Glutamatergic neuron (in vitro differentiated cells): ENCODE measurements around the gene CAPN12. TPM values are rescaled to one million over a fixed set of nuclear protein-coding genes. Genes with fewer than 3 reads are reported as not detected.

Experiments
- DNase-seq: peaks from one replicate; pipeline ENCODE4 v3.0.0; 2022
- H3K27ac Mint-ChIP-seq: one replicate; pipeline ENCODE4 v1.8.0; 2020; ENCODE audit warnings: mild to moderate bottlenecking, mixed read lengths, inconsistent platforms; ENCODE audit not compliant: unreplicated experiment
- H3K27me3 Mint-ChIP-seq: one replicate; pipeline ENCODE4 v1.8.0; 2020; ENCODE audit warnings: mild to moderate bottlenecking, moderate library complexity, mixed read lengths, inconsistent platforms; ENCODE audit not compliant: unreplicated experiment
- H3K36me3 Mint-ChIP-seq: one replicate; pipeline ENCODE4 v1.8.0; 2020; ENCODE audit warnings: mild to moderate bottlenecking, mixed read lengths, inconsistent platforms; ENCODE audit not compliant: unreplicated experiment
- H3K4me1 Mint-ChIP-seq: one replicate; pipeline ENCODE4 v1.8.0; 2020; ENCODE audit warnings: mild to moderate bottlenecking, low read depth, mixed read lengths, inconsistent platforms; ENCODE audit not compliant: unreplicated experiment
- H3K4me3 Mint-ChIP-seq: one replicate; pipeline ENCODE4 v1.8.0; 2020; ENCODE audit warnings: mild to moderate bottlenecking, mixed read lengths, inconsistent platforms; ENCODE audit not compliant: unreplicated experiment
- H3K9me3 Mint-ChIP-seq: one replicate; pipeline ENCODE4 v1.8.0; 2020; ENCODE audit warnings: mild to moderate bottlenecking, moderate library complexity, mixed read lengths, inconsistent platforms; ENCODE audit not compliant: unreplicated experiment
- total RNA-seq: library from RNA; stranded (reverse); fragmentation: NEBNext Ultra II Directional; extraction: Animal tissue kit (Norgen Biotek cat#: 25700); gene quantifications from one replicate; pipeline ENCODE4 v1.2.1, GENCODE V29; 2021; ENCODE audit not compliant: unreplicated experiment
- TF ChIP-seq, protein P1 (sequence below): fragments of 200-600 bp; sonication (generic); IDR thresholded peaks from one replicate; pipeline ENCODE4 v1.5.0; 2021; ENCODE audit not compliant: partially characterized antibody, unreplicated experiment

The CAPN12 gene
- total RNA-seq, 1 donor from 2014 or later: 4.8 TPM

DNA sequence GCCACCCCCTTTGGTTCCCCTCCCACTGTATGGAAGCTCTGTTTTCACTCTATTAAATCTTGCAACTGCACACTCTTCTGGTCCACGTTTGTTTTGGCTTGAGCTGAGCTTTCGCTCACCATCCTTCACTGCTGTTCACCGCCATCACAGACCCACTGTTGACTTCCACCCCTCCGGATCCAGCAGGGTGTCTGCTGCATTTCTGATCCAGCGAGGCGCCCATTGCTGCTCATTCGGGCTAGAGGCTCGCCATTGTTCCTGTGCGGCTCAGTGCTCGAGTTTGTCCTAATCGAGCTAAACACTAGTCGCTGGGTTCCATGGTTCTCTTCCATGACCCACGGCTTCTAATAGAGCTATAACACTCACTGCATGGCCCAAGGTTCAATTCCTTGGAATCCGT, 54.1 kb downstream of the CAPN12 start:
- Mint-ChIP-seq H3K9me3 (peaks cover 5% of the 10 kb centered on the region), H3K36me3 (no peaks in the 10 kb centered on the region), H3K4me1 (peaks cover 30% of the 10 kb centered on the region), H3K27me3 (peaks cover 6% of the 10 kb centered on the region), H3K27ac (no peak overlapping the region), H3K4me3 (no peak overlapping the region)
- no peak for DNase-seq
- TF ChIP-seq, protein P1, sequence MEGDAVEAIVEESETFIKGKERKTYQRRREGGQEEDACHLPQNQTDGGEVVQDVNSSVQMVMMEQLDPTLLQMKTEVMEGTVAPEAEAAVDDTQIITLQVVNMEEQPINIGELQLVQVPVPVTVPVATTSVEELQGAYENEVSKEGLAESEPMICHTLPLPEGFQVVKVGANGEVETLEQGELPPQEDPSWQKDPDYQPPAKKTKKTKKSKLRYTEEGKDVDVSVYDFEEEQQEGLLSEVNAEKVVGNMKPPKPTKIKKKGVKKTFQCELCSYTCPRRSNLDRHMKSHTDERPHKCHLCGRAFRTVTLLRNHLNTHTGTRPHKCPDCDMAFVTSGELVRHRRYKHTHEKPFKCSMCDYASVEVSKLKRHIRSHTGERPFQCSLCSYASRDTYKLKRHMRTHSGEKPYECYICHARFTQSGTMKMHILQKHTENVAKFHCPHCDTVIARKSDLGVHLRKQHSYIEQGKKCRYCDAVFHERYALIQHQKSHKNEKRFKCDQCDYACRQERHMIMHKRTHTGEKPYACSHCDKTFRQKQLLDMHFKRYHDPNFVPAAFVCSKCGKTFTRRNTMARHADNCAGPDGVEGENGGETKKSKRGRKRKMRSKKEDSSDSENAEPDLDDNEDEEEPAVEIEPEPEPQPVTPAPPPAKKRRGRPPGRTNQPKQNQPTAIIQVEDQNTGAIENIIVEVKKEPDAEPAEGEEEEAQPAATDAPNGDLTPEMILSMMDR: no peak

DNA sequence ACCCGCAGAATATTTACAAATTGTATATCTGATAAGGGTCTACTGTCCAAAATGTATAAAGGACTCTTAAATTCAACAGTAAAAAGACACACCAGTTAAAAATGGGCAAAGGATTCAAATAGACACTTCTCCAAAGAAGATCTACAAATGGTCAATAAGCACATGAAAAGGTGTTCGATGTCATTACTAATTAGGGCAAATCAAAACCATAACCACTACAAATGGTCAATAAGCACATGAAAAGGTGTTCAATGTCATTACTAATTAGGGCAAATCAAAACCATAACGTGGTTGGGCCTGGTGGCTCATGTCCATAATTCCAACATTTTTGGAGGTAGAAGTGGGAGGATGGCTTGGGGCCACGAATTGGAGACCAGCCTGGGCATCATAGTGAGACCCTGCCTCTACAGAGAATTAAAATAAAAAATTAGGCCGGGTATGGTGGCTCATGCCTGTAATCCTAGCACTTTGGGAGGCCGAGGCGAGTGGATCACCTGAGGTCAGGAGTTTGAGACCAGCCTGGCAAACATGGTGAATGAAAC, 56.4 kb downstream of the CAPN12 start:
- TF ChIP-seq, protein P1: no peak
- Mint-ChIP-seq H3K4me1 (peaks cover 31% of the 10 kb centered on the region), H3K4me3 (no peak overlapping the region), H3K36me3 (peaks cover 1% of the 10 kb centered on the region), H3K27me3 (peaks cover 7% of the 10 kb centered on the region), H3K9me3 (peaks cover 9% of the 10 kb centered on the region), H3K27ac (no peak overlapping the region)
- no peak for DNase-seq

DNA sequence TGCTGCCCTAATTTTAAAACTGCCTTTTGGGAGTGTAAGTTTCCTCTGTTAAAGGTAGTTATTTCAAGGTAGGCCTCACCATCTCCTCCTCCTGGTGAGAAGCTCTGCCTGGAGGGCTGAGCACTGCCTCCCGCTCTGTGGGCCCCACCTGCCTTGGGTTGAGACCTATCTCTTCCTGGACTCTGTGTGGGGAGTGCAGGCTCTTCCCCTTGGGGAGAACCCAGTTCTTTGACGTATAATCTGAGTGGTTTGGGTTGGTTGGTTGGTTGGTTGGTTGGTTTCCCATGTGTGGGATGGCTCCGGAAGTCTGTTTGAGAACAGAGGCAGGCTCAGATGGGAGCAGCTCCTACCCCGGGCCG, 57.8 kb downstream of the CAPN12 start:
- peak overlapping the region; percentile 79 for H3K27ac Mint-ChIP-seq
- H3K27me3 Mint-ChIP-seq: peaks cover 14% of the 10 kb centered on the region
- TF ChIP-seq, protein P1: no peak
- no peak for DNase-seq
- H3K4me1 Mint-ChIP-seq: peaks cover 29% of the 10 kb centered on the region
- H3K4me3 Mint-ChIP-seq: no peak overlapping the region
- peaks cover 7% of the 10 kb centered on the region for H3K36me3 Mint-ChIP-seq
- peaks cover 18% of the 10 kb centered on the region for H3K9me3 Mint-ChIP-seq

DNA sequence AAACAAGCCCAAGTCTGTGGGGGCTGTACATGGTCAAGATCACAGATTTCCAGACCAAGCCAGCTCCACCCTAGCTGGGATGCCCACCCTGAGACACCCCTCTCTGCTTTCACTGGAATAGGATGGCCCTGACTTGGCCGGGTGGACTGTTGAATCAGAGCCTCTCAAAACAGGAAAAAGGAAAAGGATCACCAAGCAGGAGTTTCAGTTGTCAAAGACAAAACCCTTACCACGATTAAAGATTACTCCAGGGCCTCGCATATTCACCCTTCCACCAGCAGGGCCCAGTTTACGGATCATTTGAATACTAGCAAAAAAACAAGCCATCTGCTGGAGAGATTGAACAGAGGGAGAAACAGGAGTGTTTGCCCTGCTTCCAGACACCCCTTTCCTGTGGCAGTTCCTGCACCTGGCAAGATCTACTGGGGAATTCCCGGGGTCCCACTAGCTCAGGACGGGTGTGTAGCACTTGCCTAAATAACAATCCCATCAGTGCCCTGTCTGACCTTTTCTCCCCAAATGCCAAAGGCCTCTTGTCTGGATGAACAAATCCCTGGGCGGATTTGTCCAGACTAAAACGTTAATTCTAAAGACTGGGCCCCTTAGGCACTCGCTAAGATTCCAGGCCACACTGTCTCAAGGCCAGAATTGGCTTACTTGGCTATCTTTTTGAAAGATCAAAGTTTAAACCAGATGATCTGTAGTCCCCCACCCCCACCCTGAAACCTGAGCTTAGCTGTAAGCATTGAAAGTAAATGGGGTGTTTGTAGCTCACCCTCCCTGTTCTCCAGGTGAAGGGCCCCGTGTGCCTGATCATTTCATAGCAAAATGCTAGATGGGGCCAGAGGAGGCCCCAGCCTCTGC, 58.4 kb downstream of the CAPN12 start:
- Mint-ChIP-seq H3K4me1 (peaks cover 32% of the 10 kb centered on the region), H3K36me3 (peaks cover 11% of the 10 kb centered on the region), H3K27ac (peak overlapping the region; percentile 79), H3K27me3 (peaks cover 16% of the 10 kb centered on the region), H3K4me3 (peak overlapping the region; percentile 63), H3K9me3 (peaks cover 21% of the 10 kb centered on the region)
- TF ChIP-seq, protein P1: peak; percentile 40
- DNase-seq: no peak
